DOHH2 (cell line): ENCODE measurements around the gene PLCD4.

Source experiments
- CTCF ChIP-seq: fragments of 200-600 bp; sonication (generic); IDR thresholded peaks from one replicate; pipeline ENCODE4 v1.5.1; 2014; ENCODE audit warnings: antibody characterized with exemption, mild to moderate bottlenecking, low read depth, low read length; ENCODE audit not compliant: poor library complexity, severe bottlenecking
- EZH2phosphoT487 ChIP-seq: fragments of 200-600 bp; sonication (generic); IDR thresholded peaks from 2 replicates; pipeline ENCODE4 v1.6.1; 2017; ENCODE audit warnings: borderline replicate concordance, mild to moderate bottlenecking, antibody characterized with exemption, low read length, moderate library complexity, mixed read lengths

- TF ChIP-seq CTCF (no peak), EZH2phosphoT487 (no peak)
Measured at GRCh38 chr2:218644721-218645120, 37.0 kb downstream of the PLCD4 start.
